K562 (cell line): Measurements from ENCODE around the gene SOX14. TPM values are rescaled to one million over a fixed set of nuclear protein-coding genes. Genes with fewer than 3 reads are reported as not detected.

Experiments
- ATAC-seq: fragments of 200-7000 bp; cut with Tn5 transposase; 3 replicates; pipeline ENCODE4 v1.9.1; 2020; ENCODE audit warnings: moderate library complexity
- BruUV-seq: library from RNA; stranded (reverse); fragments of 400-500 nt; replicated peaks from 2 replicates; lab custom pipeline; 2021; lab: Mats Ljungman, UMichigan
- CTCF ChIA-PET: fragments of 300-600 bp; formaldehyde crosslinking; extraction: SDS; loops from one replicate; lab custom pipeline; 2021; ENCODE audit warnings: low intra/inter-chr PET ratio; lab: Yijun Ruan, JAX
- POLR2A ChIA-PET: fragments of 300-600, 350-650 bp; sonication (Branson Sonifier 250); formaldehyde crosslinking; extraction: SDS; loops from one replicate; lab custom pipeline; 2021; ENCODE audit warnings: antibody characterized with exemption, inconsistent platforms; lab: Yijun Ruan, JAX
- DNase-seq, 4 experiments: peaks; one replicate each; pipeline versions ENCODE4 v3.0.0 to v3.0.0-alpha.2; 2011 to 2018; ENCODE audit warnings: low spot score in 3 of 4, mixed read lengths in 3 of 4; ENCODE audit errors: extremely low read depth in 1 of 4
- FAIRE-seq: peaks from 2 replicates; lab custom pipeline; 2011; peaks lifted over from hg19 to GRCh38; lab: Jason Lieb, UNC
- H2AFZ ChIP-seq: 2 replicates; pipeline ENCODE4 v1.6.0; 2011; ENCODE audit warnings: low read depth, low read length, control low read depth, inconsistent platforms
- H3K27ac ChIP-seq: fragments of 200-600 bp; 3 replicates; pipeline ENCODE4 v1.8.0; 2011; ENCODE audit warnings: low read depth, mild to moderate bottlenecking, control low read depth, inconsistent platforms, low read length, moderate library complexity, mixed read lengths; ENCODE audit errors: extremely low read depth
- H3K27me3 ChIP-seq, 2 experiments: fragments of 300-600 bp in 1 of 2; 2 replicates in 1 of 2; 3 replicates in 1 of 2; pipeline versions ENCODE4 v1.6.0 to v1.8.0; 2011; ENCODE audit warnings: inconsistent platforms in 2 of 2, low read length in 2 of 2, mild to moderate bottlenecking in 1 of 2, mixed read lengths in 1 of 2, moderate library complexity in 1 of 2; ENCODE audit not compliant: control insufficient read depth in 2 of 2, insufficient read depth in 2 of 2
- H3K36me3 ChIP-seq: fragments of 300-600 bp; 3 replicates; pipeline ENCODE4 v1.8.0; 2011; ENCODE audit warnings: mild to moderate bottlenecking, low read length, inconsistent platforms; ENCODE audit not compliant: control insufficient read depth, insufficient read depth
- H3K4me1 ChIP-seq, 2 experiments: fragments of 200-600 bp in 1 of 2; replicated peaks in 1 of 2; 2 replicates in 1 of 2; 3 replicates in 1 of 2; pipeline versions ENCODE4 v1.5.1 to v1.8.0; 2011; ENCODE audit warnings: inconsistent platforms in 2 of 2, low read length in 2 of 2, mild to moderate bottlenecking in 1 of 2, mixed read lengths in 1 of 2, moderate library complexity in 1 of 2; ENCODE audit not compliant: control insufficient read depth in 2 of 2, insufficient read depth in 2 of 2
- H3K4me2 ChIP-seq: 2 replicates; pipeline ENCODE4 v1.6.1; 2011; ENCODE audit warnings: low read length, control low read depth, inconsistent platforms, mixed read lengths; ENCODE audit not compliant: insufficient read depth
- H3K4me3 ChIP-seq: fragments of 200-600 bp; sonication (generic), shearing (Covaris generic); 2 replicates; pipeline ENCODE4 v1.5.1; 2016; ENCODE audit warnings: control low read depth, inconsistent platforms
- H3K79me2 ChIP-seq: fragments of 200-600 bp; 3 replicates; pipeline ENCODE4 v1.8.0; 2011; ENCODE audit warnings: low read length, inconsistent platforms; ENCODE audit not compliant: control insufficient read depth, insufficient read depth
- H3K9ac ChIP-seq, 2 experiments: 2 replicates each; pipeline versions ENCODE4 v1.6.0 to v1.6.1; 2011; ENCODE audit warnings: low read depth in 2 of 2, low read length in 2 of 2, control low read depth in 1 of 2, inconsistent platforms in 1 of 2, mild to moderate bottlenecking in 1 of 2, mixed read lengths in 1 of 2; ENCODE audit not compliant: insufficient read depth in 1 of 2
- H3K9me1 ChIP-seq: one replicate; pipeline ENCODE4 v1.6.0; 2011; ENCODE audit warnings: inconsistent platforms, mild to moderate bottlenecking, low read length, moderate library complexity; ENCODE audit not compliant: control insufficient read depth, insufficient read depth
- H3K9me3 ChIP-seq: replicated peaks from 2 replicates; pipeline ENCODE4 v1.5.1; 2011; ENCODE audit warnings: low read depth, low read length, inconsistent platforms; ENCODE audit not compliant: control insufficient read depth, insufficient read depth
- H4K20me1 ChIP-seq: replicated peaks from 2 replicates; pipeline ENCODE4 v1.6.1; 2011; ENCODE audit warnings: low read length, inconsistent platforms, mixed read lengths; ENCODE audit not compliant: control insufficient read depth, insufficient read depth
- MLX ChIP-seq, 2 experiments: fragments of 450-650 bp in 1 of 2; sonication (generic) in 1 of 2; formaldehyde crosslinking; conservative IDR thresholded peaks; 2 replicates each; pipeline versions ENCODE4 v1.4.0 to v1.8.1; 2020 to 2022; ENCODE audit warnings: mild to moderate bottlenecking in 1 of 2, missing genetic modification reagents in 1 of 2
- TBL1XR1 ChIP-seq, 2 experiments: IDR thresholded peaks; 2 replicates each; pipeline ENCODE4 v1.6.1; 2012; ENCODE audit warnings: improper control_type of control experiment in 2 of 2, low read length in 2 of 2, mild to moderate bottlenecking in 1 of 2
- TBP ChIP-seq: optimal IDR thresholded peaks from 2 replicates; pipeline ENCODE3; 2011; ENCODE audit warnings: low read depth, low read length, improper control_type of control experiment
- ZBTB8A ChIP-seq: fragments of 450-650 bp; IDR thresholded peaks from 2 replicates; pipeline ENCODE4 v1.6.1; 2018; ENCODE audit warnings: mild to moderate bottlenecking, moderate library complexity; ENCODE audit not compliant: partially characterized antibody
- ZNF408 ChIP-seq: fragments of 250-450 bp; sonication (Bioruptor Pico); IDR thresholded peaks from 2 replicates; pipeline ENCODE4 v1.4.0; 2020; ENCODE audit warnings: low read depth, mild to moderate bottlenecking, moderate library complexity
- WGBS: fragments of 100-300 bp; shearing (Covaris generic); methylation state at CpG from one replicate; pipeline ENCODE4 v1.1.6; 2016; ENCODE audit warnings: low coverage, mixed read lengths; ENCODE audit not compliant: insufficient coverage; ENCODE audit errors: missing lambda C conversion rate; 5-methylcytosine and 5-hydroxymethylcytosine counted together
- in situ Hi-C: fragments of 300-500 bp; cut with MboI; formaldehyde crosslinking; loops from 4 replicates; pipeline ENCODE4 v1.15.0; 2018; ENCODE audit warnings: inconsistent platforms, mixed read lengths
- intact Hi-C: fragments of 100-400 bp; cut with micrococcal nuclease; formaldehyde crosslinking; loops from 2 replicates; pipeline ENCODE4 v1.14.2; 2022
- polyA plus RNA-seq, 8 experiments: library from polyadenylated mRNA; depleted of rRNA in 4 of 8; stranded (reverse) in 5 of 8; unstranded in 3 of 8; fragments of >200 nt; fragmentation: Nextera tagmentation in 2 of 8; fragmentation: Illumina TruSeq in 1 of 8; extraction: Ambion mirVana in 2 of 8; extraction: Trizol in 1 of 8; gene quantifications; 2 replicates each; pipeline versions ENCODE4 v1.2.1 to v1.2.3, GENCODE V29; 2011 to 2014; ENCODE audit warnings: inconsistent platforms in 1 of 8, missing spikeins in 1 of 8
- total RNA-seq, 7 experiments: library from RNA; depleted of rRNA in 6 of 7; stranded (reverse); fragments of >200 nt in 6 of 7; fragmentation: Illumina TruSeq in 2 of 7; extraction: Trizol in 2 of 7; gene quantifications; 2 replicates each; pipeline versions ENCODE4 v1.2.1 to v1.2.3, GENCODE V29; 2011 to 2021; ENCODE audit warnings: low replicate concordance in 1 of 7

The SOX14 gene
- total and polyA plus RNA-seq, 9 of the 15 experiments (the other 6 are each of a cell fraction or from before 2014, with no cell fraction given) = not detected

- 0% methylated on average over 8 of the region's 8 CpGs for WGBS
- ATAC-seq = no peak
- Histone ChIP-seq H2AFZ (no peak overlapping the region), H3K27me3 (peaks cover 2 to 34% of the 10 kb centered on the region in 2 experiments; a peak in 3 of 5 replicates), H4K20me1 (no peaks in the 10 kb centered on the region), H3K4me3 (no peak overlapping the region), H3K9me3 (no peaks in the 10 kb centered on the region), H3K36me3 (no peaks in the 10 kb centered on the region), H3K79me2 (no peaks in the 10 kb centered on the region), H3K27ac (no peak overlapping the region), H3K4me2 (no peak overlapping the region), H3K9me1 (no peaks in the 10 kb centered on the region), H3K4me1 (peaks cover 0 to 3% of the 10 kb centered on the region in 2 experiments; a peak in 1 of 5 replicates), H3K9ac (no peak overlapping the region)
- in situ Hi-C loops (no loop called here), intact Hi-C loops (no loop called here)
- BruUV-seq = no TSS peak
- no peak for FAIRE-seq
- POLR2A ChIA-PET = no interaction called here
- CTCF ChIA-PET = no interaction called here
- DNase-seq = no peak
- TF ChIP-seq TBP (no peak), MLX (CRISPR knock-in tag; conservative IDR thresholded peaks at IDR 0.05) (no peak), ZBTB8A (no peak), ZNF408 (CRISPR knock-in tag) (no peak), TBL1XR1 (IDR thresholded peaks at IDR 0.05; ENCODE audit: low read length in 2 of 2) (no peak)
These were observed 4.6 kb upstream of the SOX14 start for GRCh38 chr3:137759505-137759904.
